Prostate gland (tissue), 2 donors: ENCODE data around the gene GRID2. TPM values are rescaled to one million over a fixed set of nuclear protein-coding genes. Genes with fewer than 3 reads are reported as not detected.
A peak's percentile ranks its signal among the peaks of the same experiment; 100 is the strongest.
"Not testable (repeated sequence)": the region's sequence is repeated elsewhere in the genome, so short reads cannot be mapped to it uniquely, and the experiment has no call there.

Experiments used
- DNase-seq: peaks from one replicate; pipeline ENCODE4 v3.0.0-alpha.2; 2019; ENCODE audit warnings: low spot score
- H3K27ac ChIP-seq, 2 donors: fragments of 200-600 bp; sonication (generic); 2 replicates each; pipeline ENCODE4 v1.5.1; 2017 to 2019
- H3K27me3 ChIP-seq: fragments of 200-600 bp; sonication (generic); replicated peaks from 2 replicates; pipeline ENCODE4 v1.5.1; 2019; ENCODE audit not compliant: insufficient read depth
- H3K36me3 ChIP-seq, 2 donors: fragments of 200-600 bp; sonication (generic); 1 replicate in 1 of 2; 2 replicates in 1 of 2; pipeline versions ENCODE4 v1.5.1 to v1.8.1; 2017 to 2019
- H3K4me1 ChIP-seq: fragments of 200-600 bp; sonication (generic); replicated peaks from 2 replicates; pipeline ENCODE4 v1.5.1; 2019
- H3K4me3 ChIP-seq, 2 donors: fragments of 200-600 bp; sonication (generic); 2 replicates each; pipeline ENCODE4 v1.5.1; 2017 to 2019
- H3K9me3 ChIP-seq: fragments of 200-600 bp; sonication (generic); 2 replicates; pipeline ENCODE4 v1.5.1; 2017
- POLR2A ChIP-seq: fragments of 450-650 bp; IDR thresholded peaks from one replicate; pipeline ENCODE4 v1.6.1; 2016; ENCODE audit warnings: antibody characterized with exemption, mild to moderate bottlenecking
- POLR2AphosphoS5 ChIP-seq: sonication (generic); formaldehyde crosslinking; IDR thresholded peaks from one replicate; pipeline ENCODE4 v1.6.1; 2017; ENCODE audit warnings: antibody characterized with exemption
- WGBS: methylation state at CpG from one replicate; pipeline ENCODE4 v1.1.5; 2018; 5-methylcytosine and 5-hydroxymethylcytosine counted together
- intact Hi-C: fragments of 100-400 bp; cut with DNase I; formaldehyde crosslinking; loops from one replicate; pipeline ENCODE4 v1.14.2; 2022
- total RNA-seq, 2 donors: library from RNA; depleted of rRNA; stranded (reverse); fragments of >200 nt; gene quantifications; one replicate each; pipeline ENCODE4 v1.1.0, GENCODE V29; 2016
- TF ChIP-seq, protein P1 (sequence below), 4 experiments: fragments of 200-600 bp in 2 of 4; fragments of 450-650 bp in 2 of 4; sonication (generic) in 2 of 4; IDR thresholded peaks; 1 replicate in 3 of 4; 2 replicates in 1 of 4; pipeline ENCODE4 v1.5.1; 2016 to 2019; ENCODE audit warnings: antibody characterized with exemption in 4 of 4, mild to moderate bottlenecking in 2 of 4, moderate library complexity in 2 of 4

Gene GRID2
- total RNA-seq, 2 donors from 2014 or later = 0.09 to 11.0 TPM

DNA sequence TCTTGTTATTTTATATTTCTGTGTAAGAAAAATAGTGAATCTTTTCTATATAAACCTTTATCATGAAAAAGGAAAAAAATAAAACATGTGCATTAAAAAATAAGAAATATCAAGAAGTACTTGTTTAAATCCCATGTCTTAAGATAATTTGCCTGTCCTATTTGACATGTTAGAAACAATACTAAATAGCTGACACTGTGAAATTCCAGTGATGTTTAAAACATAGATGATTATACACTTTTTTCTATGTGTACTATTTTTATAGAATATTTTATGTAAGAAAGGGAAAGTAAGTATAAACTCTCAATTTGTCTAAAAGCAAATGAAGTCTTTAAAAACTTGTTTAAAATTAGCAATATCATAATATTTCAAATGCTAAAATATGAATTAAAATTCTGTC, 981.6 kb downstream of the GRID2 start:
- no peak for DNase-seq
- Histone ChIP-seq H3K36me3 (no peaks in the 10 kb centered on the region), H3K27me3 (no peaks in the 10 kb centered on the region), H3K9me3 (no peaks in the 10 kb centered on the region), H3K27ac (no peak overlapping the region), H3K4me1 (no peaks in the 10 kb centered on the region), H3K4me3 (no peak overlapping the region)
- TF ChIP-seq POLR2AphosphoS5 (no peak), POLR2A (no peak)
- TF ChIP-seq, protein P1, sequence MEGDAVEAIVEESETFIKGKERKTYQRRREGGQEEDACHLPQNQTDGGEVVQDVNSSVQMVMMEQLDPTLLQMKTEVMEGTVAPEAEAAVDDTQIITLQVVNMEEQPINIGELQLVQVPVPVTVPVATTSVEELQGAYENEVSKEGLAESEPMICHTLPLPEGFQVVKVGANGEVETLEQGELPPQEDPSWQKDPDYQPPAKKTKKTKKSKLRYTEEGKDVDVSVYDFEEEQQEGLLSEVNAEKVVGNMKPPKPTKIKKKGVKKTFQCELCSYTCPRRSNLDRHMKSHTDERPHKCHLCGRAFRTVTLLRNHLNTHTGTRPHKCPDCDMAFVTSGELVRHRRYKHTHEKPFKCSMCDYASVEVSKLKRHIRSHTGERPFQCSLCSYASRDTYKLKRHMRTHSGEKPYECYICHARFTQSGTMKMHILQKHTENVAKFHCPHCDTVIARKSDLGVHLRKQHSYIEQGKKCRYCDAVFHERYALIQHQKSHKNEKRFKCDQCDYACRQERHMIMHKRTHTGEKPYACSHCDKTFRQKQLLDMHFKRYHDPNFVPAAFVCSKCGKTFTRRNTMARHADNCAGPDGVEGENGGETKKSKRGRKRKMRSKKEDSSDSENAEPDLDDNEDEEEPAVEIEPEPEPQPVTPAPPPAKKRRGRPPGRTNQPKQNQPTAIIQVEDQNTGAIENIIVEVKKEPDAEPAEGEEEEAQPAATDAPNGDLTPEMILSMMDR (IDR thresholded peaks at IDR 0.05) = no peak
- intact Hi-C loops = no loop called here

GRCh38 chr4:93289241-93289640, 985.5 kb downstream of the GRID2 start:
- no peak for DNase-seq
- WGBS = 73% methylated on average over 2 of the region's 2 CpGs
- Histone ChIP-seq H3K9me3 (no peaks in the 10 kb centered on the region), H3K36me3 (no peaks in the 10 kb centered on the region), H3K27ac (no peak overlapping the region), H3K27me3 (no peaks in the 10 kb centered on the region), H3K4me1 (no peaks in the 10 kb centered on the region), H3K4me3 (no peak overlapping the region)
- intact Hi-C loops = no loop called here
- TF ChIP-seq, protein P1 (IDR thresholded peaks at IDR 0.05) = no peak

DNA sequence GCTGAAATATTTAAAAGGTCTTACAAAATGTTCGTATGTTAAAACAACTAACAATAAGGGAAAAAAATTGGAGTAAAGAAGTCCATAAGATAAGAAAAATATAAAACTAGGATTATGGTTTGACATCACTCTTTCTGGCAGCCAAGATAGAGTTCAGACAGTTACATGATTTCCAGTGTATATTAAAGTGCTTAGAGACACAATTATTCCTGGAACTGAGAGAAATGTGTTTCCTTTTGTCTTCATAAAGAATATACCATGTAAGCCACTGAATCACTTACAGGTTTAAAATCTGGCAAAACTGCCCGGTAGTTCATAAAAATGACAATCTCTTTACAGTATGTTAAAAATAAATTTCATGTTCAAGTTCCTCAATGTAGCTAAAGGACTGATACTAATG, 986.1 kb downstream of the GRID2 start:
- Histone ChIP-seq H3K36me3 (no peaks in the 10 kb centered on the region), H3K4me1 (no peaks in the 10 kb centered on the region), H3K27ac (no peak overlapping the region), H3K27me3 (no peaks in the 10 kb centered on the region), H3K9me3 (no peaks in the 10 kb centered on the region), H3K4me3 (no peak overlapping the region)
- no peak for DNase-seq
- intact Hi-C loops = no loop called here
- 66% methylated on average over 2 of the region's 2 CpGs for WGBS
- TF ChIP-seq POLR2AphosphoS5 = no peak
- no peak for TF ChIP-seq POLR2A
- TF ChIP-seq, protein P1 (IDR thresholded peaks at IDR 0.05) = no peak

DNA sequence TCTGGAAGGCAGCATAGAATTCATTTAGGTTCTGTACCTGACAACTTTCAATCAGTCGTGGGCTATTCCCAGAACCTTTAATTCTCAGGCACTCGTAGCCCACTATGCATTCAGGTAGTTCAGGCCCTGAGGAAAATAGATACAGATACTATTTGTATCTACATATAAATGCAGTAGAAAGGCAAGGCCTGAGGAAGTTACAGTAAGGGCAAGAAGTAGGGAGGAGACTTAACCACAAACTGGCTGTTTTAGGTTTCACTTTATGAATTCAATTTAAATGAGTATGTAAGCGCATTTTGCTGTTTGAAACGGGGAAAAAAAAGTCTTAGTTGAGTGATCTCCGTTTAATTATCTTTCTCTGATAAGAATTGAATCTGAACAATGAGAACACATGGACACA, 995.4 kb downstream of the GRID2 start:
- Histone ChIP-seq H3K27ac (no peak overlapping the region), H3K4me3 (no peak overlapping the region), H3K36me3 (no peaks in the 10 kb centered on the region), H3K9me3 (no peaks in the 10 kb centered on the region), H3K27me3 (no peaks in the 10 kb centered on the region), H3K4me1 (no peaks in the 10 kb centered on the region)
- intact Hi-C loops = no loop called here
- no peak for TF ChIP-seq POLR2A
- DNase-seq = no peak
- 86% methylated on average over 5 of the region's 5 CpGs for WGBS

GRCh38 chr4:93300780-93301555, 997.2 kb downstream of the GRID2 start:
- DNase-seq = peak; percentile 26
- 24% methylated on average over 6 of the region's 6 CpGs for WGBS
- TF ChIP-seq POLR2AphosphoS5 = peak; percentile 17
- peak overlapping the region in 1 of 2 donors; percentile 3 for H3K27ac ChIP-seq
- H3K27me3 ChIP-seq, H3K36me3 ChIP-seq, intact Hi-C loops, H3K4me1 ChIP-seq, H3K9me3 ChIP-seq, H3K4me3 ChIP-seq: not testable (repeated sequence)

DNA sequence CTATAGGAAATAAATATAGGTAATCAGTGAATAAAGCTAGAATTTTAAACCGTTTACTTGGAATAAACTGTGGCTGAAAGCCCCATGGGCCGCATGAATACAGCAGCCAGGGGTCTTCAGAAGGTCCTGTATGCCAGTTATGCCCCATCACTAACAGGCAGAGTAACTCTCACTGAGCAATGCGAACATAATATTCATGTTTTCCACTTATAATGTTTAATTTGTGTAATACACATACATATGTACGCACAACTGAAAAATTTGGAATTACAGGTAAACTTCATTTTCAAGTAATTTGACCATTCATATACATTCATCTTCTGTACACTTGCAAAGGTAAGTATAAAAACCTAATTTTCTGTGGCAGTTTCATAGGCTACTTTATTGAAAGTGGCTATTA, 998.5 kb downstream of the GRID2 start:
- Histone ChIP-seq H3K27me3 (no peaks in the 10 kb centered on the region), H3K4me1 (no peaks in the 10 kb centered on the region), H3K27ac (no peak overlapping the region), H3K4me3 (no peak overlapping the region), H3K9me3 (no peaks in the 10 kb centered on the region), H3K36me3 (no peaks in the 10 kb centered on the region)
- TF ChIP-seq POLR2AphosphoS5 (no peak), POLR2A (no peak)
- TF ChIP-seq, protein P1 (IDR thresholded peaks at IDR 0.05) = no peak
- intact Hi-C loops = no loop called here
- no peak for DNase-seq
- 97% methylated on average over 4 of the region's 4 CpGs for WGBS
